Mesothelial cell of epicardium (in vitro differentiated cells): ENCODE data around the gene LSM12. TPM values are rescaled to one million over a fixed set of nuclear protein-coding genes. Genes with fewer than 3 reads are reported as not detected.

ENCODE experiments used
- DNase-seq, 2 experiments: peaks; one replicate each; pipeline ENCODE4 v3.0.0; 2021; ENCODE audit warnings: low spot score in 2 of 2; ENCODE audit not compliant: unreplicated experiment in 2 of 2
- H3K27ac Mint-ChIP-seq: 2 replicates; pipeline ENCODE4 v1.8.0; 2021; ENCODE audit warnings: mixed read lengths
- H3K27me3 Mint-ChIP-seq: 2 replicates; pipeline ENCODE4 v1.8.0; 2021; ENCODE audit warnings: low read depth, mixed read lengths
- H3K36me3 Mint-ChIP-seq: 2 replicates; pipeline ENCODE4 v1.8.0; 2021; ENCODE audit warnings: mixed read lengths
- H3K4me1 Mint-ChIP-seq: 2 replicates; pipeline ENCODE4 v1.8.0; 2021; ENCODE audit warnings: mixed read lengths
- H3K4me3 Mint-ChIP-seq: 2 replicates; pipeline ENCODE4 v1.8.0; 2021; ENCODE audit warnings: mild to moderate bottlenecking, moderate library complexity, mixed read lengths
- H3K9me3 Mint-ChIP-seq: 2 replicates; pipeline ENCODE4 v1.8.0; 2021; ENCODE audit warnings: mixed read lengths
- CTCF ChIP-seq: fragments of 200-600 bp; sonication (generic); IDR thresholded peaks from one replicate; pipeline ENCODE4 v1.5.0; 2021; ENCODE audit warnings: antibody characterized with exemption; ENCODE audit not compliant: unreplicated experiment
- total RNA-seq: library from RNA; stranded (reverse); gene quantifications from 3 replicates; pipeline ENCODE4 v1.2.1, GENCODE V29; 2021

Gene LSM12
- 51.4 to 60.8 TPM (median 58.0 TPM) in 3 replicates for total RNA-seq

DNA sequence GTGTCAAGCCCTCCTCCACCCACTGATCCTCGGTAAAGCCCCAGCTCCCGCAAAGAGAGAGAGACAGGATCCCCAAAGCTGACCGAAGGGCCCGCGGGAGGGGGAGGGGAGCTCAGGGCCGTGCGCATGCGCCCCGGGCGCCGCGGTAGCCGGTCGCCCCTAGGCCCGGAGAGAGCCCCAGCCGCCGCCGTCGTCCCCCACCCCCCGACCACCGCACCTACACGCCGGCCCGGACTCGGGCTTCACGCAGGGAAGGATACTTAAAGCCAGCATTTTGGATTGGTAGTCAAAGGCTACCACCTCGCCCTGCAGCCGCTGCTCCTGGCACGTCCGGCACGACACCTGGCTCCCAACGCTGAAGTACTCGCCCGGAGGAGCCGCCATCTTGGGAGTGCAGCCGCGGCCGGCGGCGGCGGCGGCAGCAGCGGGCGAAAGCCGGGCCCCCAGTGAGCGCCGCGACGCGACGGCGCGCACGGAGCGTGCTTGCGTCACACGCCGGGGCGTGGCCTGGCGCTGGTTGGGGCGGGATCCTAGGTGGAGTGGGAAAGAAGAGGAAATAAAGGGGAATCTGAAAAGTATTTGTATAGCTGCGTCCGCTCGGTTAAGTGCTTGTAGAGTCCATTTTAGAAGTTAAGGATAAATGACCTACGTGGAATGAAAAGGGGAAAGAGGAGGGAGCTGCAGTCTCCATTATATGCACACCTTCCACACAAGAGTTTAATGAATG, at the start of gene LSM12:
TSS of gene LSM12 (minus strand) at position 468 of the 727 bp plus-strand sequence. CDS start at position 384, 84 bp downstream.
- TF ChIP-seq CTCF, result no peak
- Mint-ChIP-seq H3K9me3 (no peaks in the 10 kb centered on the region), H3K4me3 (peak within 1 kb of the TSS; percentile 90), H3K36me3 (peaks cover 5% of the 10 kb centered on the region), H3K4me1 (peaks cover 41% of the 10 kb centered on the region), H3K27ac (peak within 1 kb of the TSS; percentile 99), H3K27me3 (no peaks in the 10 kb centered on the region)
- DNase-seq, result peak; percentile 87 to 95

DNA sequence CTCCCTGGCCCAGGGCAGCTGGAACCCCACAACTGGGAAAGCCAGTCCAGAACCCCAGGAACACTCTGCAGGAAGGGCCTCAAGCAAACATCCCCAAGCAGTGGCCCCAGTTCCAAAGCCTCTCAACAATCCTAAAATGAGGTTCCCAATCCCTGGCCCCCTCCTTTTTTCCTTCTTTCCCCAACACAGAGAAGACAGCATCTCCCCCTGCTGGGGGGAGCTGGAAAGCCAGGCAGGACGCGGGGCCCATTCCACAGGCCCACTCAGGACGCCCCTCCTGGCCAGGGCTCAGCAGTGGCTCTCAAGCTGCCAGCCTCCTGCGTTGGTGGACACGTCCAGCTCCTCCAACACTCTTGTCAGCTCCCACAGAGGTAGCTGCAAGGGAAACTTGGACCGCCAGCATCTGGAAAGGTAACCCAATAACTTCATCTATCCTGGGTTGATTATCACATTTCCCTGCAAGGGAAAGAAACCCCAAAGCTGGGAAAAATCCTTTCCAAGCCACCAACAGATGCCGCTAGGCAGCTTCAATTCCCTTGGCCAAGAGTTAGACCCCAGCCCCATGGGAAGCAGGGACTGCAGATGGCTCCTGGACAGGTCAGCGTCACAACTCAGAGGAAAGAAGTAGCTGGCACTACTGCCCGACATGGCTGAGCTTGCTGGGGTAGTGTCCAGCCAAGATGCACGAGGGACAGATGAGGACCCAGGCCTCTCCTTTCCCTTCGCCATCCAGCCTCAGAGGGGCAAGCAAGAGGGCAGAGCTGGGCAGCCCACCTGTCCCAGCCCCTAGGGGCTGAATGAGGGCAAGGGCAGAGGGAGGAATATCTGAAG, 49.3 kb upstream of the LSM12 start:
- no peak overlapping the region for H3K27ac Mint-ChIP-seq
- TF ChIP-seq CTCF, result peak; percentile 72
- H3K36me3 Mint-ChIP-seq, result no peaks in the 10 kb centered on the region
- H3K4me3 Mint-ChIP-seq, result no peak overlapping the region
- H3K4me1 Mint-ChIP-seq, result peaks cover 12% of the 10 kb centered on the region
- no peaks in the 10 kb centered on the region for H3K27me3 Mint-ChIP-seq
- peak in 1 of 2 experiments; percentile 67 for DNase-seq
- no peaks in the 10 kb centered on the region for H3K9me3 Mint-ChIP-seq

DNA sequence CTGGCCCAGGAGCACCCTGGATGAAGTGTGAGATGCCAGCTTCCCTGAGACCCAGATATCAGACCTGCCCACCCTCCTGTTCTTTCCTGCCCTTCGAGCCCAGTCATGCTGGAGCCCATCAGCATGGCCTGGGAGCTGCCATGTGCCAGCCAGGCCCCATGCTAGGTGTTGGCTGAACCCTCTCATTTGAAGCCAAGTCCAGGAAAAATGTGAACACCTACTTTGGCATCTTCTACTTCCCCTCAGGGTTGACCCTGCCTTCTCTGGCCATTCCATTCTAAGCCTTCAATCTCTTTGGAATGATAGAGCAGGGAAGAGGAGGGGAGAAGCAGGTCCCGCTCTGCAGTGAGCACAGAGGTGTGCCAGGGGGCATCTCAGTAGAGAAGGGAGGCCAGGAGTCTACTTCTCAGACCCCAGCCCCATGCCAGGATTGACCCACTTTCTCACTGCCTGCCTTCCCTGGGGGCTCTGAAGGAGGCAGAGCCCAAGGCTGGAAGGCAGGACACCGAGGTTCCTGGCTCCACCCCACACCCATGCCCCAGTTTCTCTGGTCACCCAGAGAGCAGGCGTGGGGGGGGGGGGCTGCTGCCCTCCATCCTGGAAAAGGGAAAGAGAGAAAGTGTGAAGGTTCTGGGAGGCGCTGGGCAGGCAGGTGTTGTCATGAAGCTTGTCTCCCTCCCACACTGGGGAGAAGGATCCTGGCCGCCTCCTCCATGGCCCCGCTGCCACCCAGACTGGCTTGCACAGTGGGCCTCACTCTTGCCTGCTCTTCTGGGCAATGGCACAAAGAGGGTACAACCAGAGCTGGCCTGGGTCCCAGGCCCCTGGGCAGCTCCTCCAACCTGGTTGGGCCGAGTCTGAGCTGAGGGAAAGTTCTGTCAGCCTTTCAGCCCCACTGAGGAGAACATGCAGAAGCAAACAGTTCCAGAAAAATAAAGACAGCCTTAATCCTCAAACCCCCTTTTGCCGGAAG, 47.7 kb upstream of the LSM12 start:
- TF ChIP-seq CTCF, result no peak
- H3K27ac Mint-ChIP-seq, result no peak overlapping the region

GRCh38 chr17:44113382-44113781, 46.9 kb upstream of the LSM12 start:
- Mint-ChIP-seq H3K27ac (no peak overlapping the region), H3K27me3 (no peaks in the 10 kb centered on the region), H3K4me3 (no peak overlapping the region), H3K9me3 (no peaks in the 10 kb centered on the region), H3K4me1 (peaks cover 17% of the 10 kb centered on the region), H3K36me3 (no peaks in the 10 kb centered on the region)
- TF ChIP-seq CTCF, result no peak
- DNase-seq, result no peak

More for the DNA sequence above, 47.7 kb upstream of the LSM12 start:
- no peaks in the 10 kb centered on the region for H3K36me3 Mint-ChIP-seq
- no peak for DNase-seq
- H3K4me1 Mint-ChIP-seq, result peaks cover 14% of the 10 kb centered on the region
- H3K27me3 Mint-ChIP-seq, result no peaks in the 10 kb centered on the region
- no peaks in the 10 kb centered on the region for H3K9me3 Mint-ChIP-seq
- no peak overlapping the region for H3K4me3 Mint-ChIP-seq
